Measurements from ENCODE around the gene KIAA0825. TPM values are rescaled to one million over a fixed set of nuclear protein-coding genes. Genes with fewer than 3 reads are reported as not detected.

KIAA0825 gene
- total and polyA plus RNA-seq, 2 experiments from 2014 or later = 1.7 to 1.8 TPM

GRCh38 chr5:94366811-94367210 lies 251.6 kb downstream of the KIAA0825 start:
- no peaks in the 10 kb centered on the region for H3F3A ChIP-seq (replicated peaks; ENCODE audit: low read depth)

DNA sequence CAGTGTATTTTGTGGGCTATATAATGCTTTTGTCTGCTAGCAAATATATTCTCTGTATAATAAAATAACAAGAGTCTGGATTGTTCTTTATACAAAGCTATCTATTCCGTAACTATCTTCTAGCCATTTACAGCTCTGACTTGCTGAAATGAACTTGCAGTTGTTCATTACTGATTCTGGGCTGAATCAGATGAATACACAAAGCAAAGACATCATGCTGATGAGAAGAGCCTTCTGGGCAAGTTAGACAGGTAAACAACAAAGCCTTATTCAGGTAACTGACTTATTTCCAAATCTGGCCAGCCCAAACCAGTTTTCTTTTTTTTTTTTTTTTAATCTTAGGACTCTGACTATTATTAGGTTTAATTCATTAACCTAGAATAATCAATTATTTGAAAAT lies 255.5 kb downstream of the KIAA0825 start:
- Histone ChIP-seq H3K79me2 (replicated peaks; ENCODE audit: insufficient read depth) (peaks cover 41% of the 10 kb centered on the region), H3K4me2 (peak overlapping the region; percentile 31), H3K4me1 (ENCODE audit: insufficient read depth) (peaks cover 28% of the 10 kb centered on the region), H3F3A (replicated peaks; ENCODE audit: low read depth) (no peaks in the 10 kb centered on the region), H2AFZ (no peak overlapping the region), H3K27ac (ENCODE audit: low read depth) (peak overlapping the region; percentile 92), H3K4me3 (peak overlapping the region; percentile 9), H4K20me1 (replicated peaks; ENCODE audit: insufficient read depth) (no peaks in the 10 kb centered on the region), H3K27me3 (ENCODE audit: insufficient read depth) (no peaks in the 10 kb centered on the region), H3K36me3 (ENCODE audit: insufficient read depth) (no peaks in the 10 kb centered on the region), H3K9me2 (ENCODE audit: insufficient read depth) (no peaks in the 10 kb centered on the region)
- peaks cover 49% of the 10 kb centered on the region for H3K4me1 Mint-ChIP-seq
- peaks cover 7% of the 10 kb centered on the region for H3K27me3 Mint-ChIP-seq (ENCODE audit: insufficient read depth, low read depth, poor library complexity)
- peak overlapping the region; percentile 94 for H3K27ac Mint-ChIP-seq
- peak overlapping the region; percentile 92 for H3K4me3 Mint-ChIP-seq
- ATAC-seq (no peak), DNase-seq (ENCODE audit: low spot score) (no peak)
- peaks cover 12% of the 10 kb centered on the region for H3K9me3 Mint-ChIP-seq
- peaks cover 43% of the 10 kb centered on the region for H3K36me3 Mint-ChIP-seq (ENCODE audit: low read depth)
- TF ChIP-seq ETS1 (IDR thresholded peaks at IDR 0.05) (no peak), ZNF462 (CRISPR knock-in tag; IDR thresholded peaks at IDR 0.05) (no peak), CREB1 (CRISPR knock-in tag; IDR thresholded peaks at IDR 0.05; ENCODE audit: low read depth) (no peak), STAT1 (IDR thresholded peaks at IDR 0.05; ENCODE audit: unreplicated experiment) (no peak), EZH2 (IDR thresholded peaks at IDR 0.05; ENCODE audit: low read depth, unreplicated experiment) (no peak), ZNF331 (CRISPR knock-in tag; IDR thresholded peaks at IDR 0.05; ENCODE audit: low read depth) (no peak), JUNB (IDR thresholded peaks at IDR 0.05; ENCODE audit: unreplicated experiment) (no peak), ZNF114 (CRISPR knock-in tag; IDR thresholded peaks at IDR 0.05) (no peak), NANOG (IDR thresholded peaks at IDR 0.05; ENCODE audit: borderline replicate concordance) (no peak)
- TF ChIP-seq, protein P1, sequence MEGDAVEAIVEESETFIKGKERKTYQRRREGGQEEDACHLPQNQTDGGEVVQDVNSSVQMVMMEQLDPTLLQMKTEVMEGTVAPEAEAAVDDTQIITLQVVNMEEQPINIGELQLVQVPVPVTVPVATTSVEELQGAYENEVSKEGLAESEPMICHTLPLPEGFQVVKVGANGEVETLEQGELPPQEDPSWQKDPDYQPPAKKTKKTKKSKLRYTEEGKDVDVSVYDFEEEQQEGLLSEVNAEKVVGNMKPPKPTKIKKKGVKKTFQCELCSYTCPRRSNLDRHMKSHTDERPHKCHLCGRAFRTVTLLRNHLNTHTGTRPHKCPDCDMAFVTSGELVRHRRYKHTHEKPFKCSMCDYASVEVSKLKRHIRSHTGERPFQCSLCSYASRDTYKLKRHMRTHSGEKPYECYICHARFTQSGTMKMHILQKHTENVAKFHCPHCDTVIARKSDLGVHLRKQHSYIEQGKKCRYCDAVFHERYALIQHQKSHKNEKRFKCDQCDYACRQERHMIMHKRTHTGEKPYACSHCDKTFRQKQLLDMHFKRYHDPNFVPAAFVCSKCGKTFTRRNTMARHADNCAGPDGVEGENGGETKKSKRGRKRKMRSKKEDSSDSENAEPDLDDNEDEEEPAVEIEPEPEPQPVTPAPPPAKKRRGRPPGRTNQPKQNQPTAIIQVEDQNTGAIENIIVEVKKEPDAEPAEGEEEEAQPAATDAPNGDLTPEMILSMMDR (conservative IDR thresholded peaks at IDR 0.05; ENCODE audit: low read depth in 2 of 2) = no peak

More at GRCh38 chr5:94366811-94367210, 251.6 kb downstream of the KIAA0825 start:
- H3K27me3 Mint-ChIP-seq (ENCODE audit: insufficient read depth, low read depth, poor library complexity) = peaks cover 7% of the 10 kb centered on the region
- peaks cover 12% of the 10 kb centered on the region for H3K9me3 Mint-ChIP-seq
- peaks cover 12% of the 10 kb centered on the region for H3K4me1 ChIP-seq (ENCODE audit: insufficient read depth)
- DNase-seq (ENCODE audit: low spot score) = no peak
- ATAC-seq = no peak
- H3K4me2 ChIP-seq = no peak overlapping the region
- H3K27ac ChIP-seq (ENCODE audit: low read depth) = no peak overlapping the region
- H3K4me3 Mint-ChIP-seq = no peak overlapping the region
- peaks cover 1% of the 10 kb centered on the region for H3K79me2 ChIP-seq (replicated peaks; ENCODE audit: insufficient read depth)
- H3K36me3 ChIP-seq (ENCODE audit: insufficient read depth) = no peaks in the 10 kb centered on the region
- H3K27ac Mint-ChIP-seq = no peak overlapping the region
- no peaks in the 10 kb centered on the region for H3K9me2 ChIP-seq (ENCODE audit: insufficient read depth)
- peaks cover 29% of the 10 kb centered on the region for H3K4me1 Mint-ChIP-seq
- H2AFZ ChIP-seq = no peak overlapping the region
- no peaks in the 10 kb centered on the region for H4K20me1 ChIP-seq (replicated peaks; ENCODE audit: insufficient read depth)
- TF ChIP-seq ZNF114 (CRISPR knock-in tag; IDR thresholded peaks at IDR 0.05) = no peak
- no peaks in the 10 kb centered on the region for H3K27me3 ChIP-seq (ENCODE audit: insufficient read depth)
- peaks cover 18% of the 10 kb centered on the region for H3K36me3 Mint-ChIP-seq (ENCODE audit: low read depth)
- H3K4me3 ChIP-seq = no peak overlapping the region

Measured in GM23338 (cell line).